Sigmoid colon (tissue), 4 donors: ENCODE results near the gene PBOV1.

Source experiments
- CTCF ChIP-seq, 4 experiments: fragments of 450-650 bp in 3 of 4; fragments of 200-600 bp in 1 of 4; IDR thresholded peaks; one replicate each; pipeline ENCODE4 v1.5.1; 2016 to 2019; ENCODE audit warnings: antibody characterized with exemption in 4 of 4, mild to moderate bottlenecking in 3 of 4, moderate library complexity in 2 of 4
- EP300 ChIP-seq, 4 donors: sonication (generic); formaldehyde crosslinking; IDR thresholded peaks; one replicate each; pipeline ENCODE4 v1.6.1; 2017; ENCODE audit warnings: antibody characterized with exemption in 4 of 4
- POLR2A ChIP-seq, 2 donors: fragments of 450-650 bp; IDR thresholded peaks; one replicate each; pipeline ENCODE4 v1.6.1; 2016; ENCODE audit warnings: antibody characterized with exemption in 2 of 2, mild to moderate bottlenecking in 2 of 2, moderate library complexity in 2 of 2

GRCh38 chr6:138226700-138227315, 8.5 kb upstream of the PBOV1 start:
- TF ChIP-seq CTCF (IDR thresholded peaks at IDR 0.05) (no peak), EP300 (IDR thresholded peaks at IDR 0.05) (no peak), POLR2A (IDR thresholded peaks at IDR 0.05) (no peak)
